SK-N-SH treated with all-trans-retinoic acid at 6 μM for 48 hours (cell line): ENCODE results near the gene PLXNB1.

ENCODE experiments used
- ATAC-seq: fragments of 200-7000 bp; cut with Tn5 transposase; 3 replicates; pipeline ENCODE4 v1.9.1; 2020; ENCODE audit warnings: mild to moderate bottlenecking, moderate library complexity
- ARNTL ChIP-seq: fragments of 450-650 bp; formaldehyde crosslinking; IDR thresholded peaks from 2 replicates; pipeline ENCODE4 v1.5.0; 2020; ENCODE audit warnings: low read depth, mild to moderate bottlenecking, moderate library complexity, borderline replicate concordance
- BACH2 ChIP-seq: fragments of 250-450 bp; sonication (Bioruptor Pico); IDR thresholded peaks from 2 replicates; pipeline ENCODE4 v1.9.0; 2021; ENCODE audit warnings: mild to moderate bottlenecking, borderline replicate concordance
- CSDC2 ChIP-seq: fragments of 250-450 bp; sonication (Bioruptor Pico); IDR thresholded peaks from 2 replicates; pipeline ENCODE4 v1.5.0; 2020; ENCODE audit warnings: mild to moderate bottlenecking, moderate library complexity
- ESRRG ChIP-seq: fragments of 250-450 bp; sonication (Bioruptor Pico); IDR thresholded peaks from 2 replicates; pipeline ENCODE4 v1.6.1; 2021; ENCODE audit warnings: mild to moderate bottlenecking
- GLIS3 ChIP-seq: fragments of 250-450 bp; sonication (Bioruptor Pico); IDR thresholded peaks from 2 replicates; pipeline ENCODE4 v1.5.0; 2020; ENCODE audit warnings: mild to moderate bottlenecking, moderate library complexity
- ISL1 ChIP-seq: fragments of 250-450 bp; sonication (Bioruptor Pico); IDR thresholded peaks from 2 replicates; pipeline ENCODE4 v2.1.2; 2022; ENCODE audit warnings: mild to moderate bottlenecking, moderate library complexity
- OSR1 ChIP-seq: fragments of 250-450 bp; sonication (Bioruptor Pico); IDR thresholded peaks from 2 replicates; pipeline ENCODE4 v1.8.0; 2022; ENCODE audit warnings: moderate library complexity, mild to moderate bottlenecking, inconsistent platforms
- PPARA ChIP-seq: fragments of 250-450 bp; sonication (Bioruptor Pico); IDR thresholded peaks from 2 replicates; pipeline ENCODE4 v1.5.0; 2020; ENCODE audit warnings: mild to moderate bottlenecking, borderline replicate concordance
- RARB ChIP-seq: fragments of 250-450 bp; sonication (Bioruptor Pico); IDR thresholded peaks from 2 replicates; pipeline ENCODE4 v1.8.0; 2021; ENCODE audit warnings: mild to moderate bottlenecking, moderate library complexity
- SNAI2 ChIP-seq: fragments of 250-450 bp; sonication (Bioruptor Pico); IDR thresholded peaks from 2 replicates; pipeline ENCODE4 v1.5.0; 2020; ENCODE audit warnings: mild to moderate bottlenecking, moderate library complexity
- TOX ChIP-seq: fragments of 250-450 bp; sonication (Bioruptor Pico); IDR thresholded peaks from 2 replicates; pipeline ENCODE4 v1.8.0; 2021; ENCODE audit warnings: mild to moderate bottlenecking, moderate library complexity, borderline replicate concordance
- ZC3H10 ChIP-seq: fragments of 250-450 bp; sonication (Bioruptor Pico); IDR thresholded peaks from 2 replicates; pipeline ENCODE4 v1.5.1; 2021; ENCODE audit warnings: mild to moderate bottlenecking, moderate library complexity
- ZFP3 ChIP-seq: fragments of 250-450 bp; sonication (Bioruptor Pico); IDR thresholded peaks from 2 replicates; pipeline ENCODE4 v1.5.0; 2020; ENCODE audit warnings: mild to moderate bottlenecking, moderate library complexity
- ZFP30 ChIP-seq: fragments of 450-650 bp; formaldehyde crosslinking; IDR thresholded peaks from 2 replicates; pipeline ENCODE4 v1.5.0; 2022; ENCODE audit warnings: mild to moderate bottlenecking, moderate library complexity
- ZNF565 ChIP-seq: fragments of 450-650 bp; formaldehyde crosslinking; conservative IDR thresholded peaks from 2 replicates; pipeline ENCODE4 v1.5.0; 2020; ENCODE audit warnings: low read depth, mild to moderate bottlenecking, moderate library complexity
- ZNF70 ChIP-seq: fragments of 450-650 bp; formaldehyde crosslinking; IDR thresholded peaks from 2 replicates; pipeline ENCODE4 v1.5.0; 2020; ENCODE audit warnings: mild to moderate bottlenecking, moderate library complexity
- TF ChIP-seq, protein P1 (sequence below): fragments of 250-450 bp; sonication (Bioruptor Pico); IDR thresholded peaks from 2 replicates; pipeline ENCODE4 v1.5.1; 2021; ENCODE audit warnings: mild to moderate bottlenecking, moderate library complexity
- TF ChIP-seq, protein P2 (sequence below): fragments of 250-450 bp; sonication (Bioruptor Pico); IDR thresholded peaks from 2 replicates; pipeline ENCODE4 v1.5.0; 2020; ENCODE audit warnings: mild to moderate bottlenecking, moderate library complexity
- TF ChIP-seq, protein P3 (sequence below): fragments of 250-450 bp; sonication (Bioruptor Pico); IDR thresholded peaks from 2 replicates; pipeline ENCODE4 v1.8.0; 2021; ENCODE audit warnings: low read depth, mild to moderate bottlenecking, moderate library complexity, borderline replicate concordance

PLXNB1 gene

DNA sequence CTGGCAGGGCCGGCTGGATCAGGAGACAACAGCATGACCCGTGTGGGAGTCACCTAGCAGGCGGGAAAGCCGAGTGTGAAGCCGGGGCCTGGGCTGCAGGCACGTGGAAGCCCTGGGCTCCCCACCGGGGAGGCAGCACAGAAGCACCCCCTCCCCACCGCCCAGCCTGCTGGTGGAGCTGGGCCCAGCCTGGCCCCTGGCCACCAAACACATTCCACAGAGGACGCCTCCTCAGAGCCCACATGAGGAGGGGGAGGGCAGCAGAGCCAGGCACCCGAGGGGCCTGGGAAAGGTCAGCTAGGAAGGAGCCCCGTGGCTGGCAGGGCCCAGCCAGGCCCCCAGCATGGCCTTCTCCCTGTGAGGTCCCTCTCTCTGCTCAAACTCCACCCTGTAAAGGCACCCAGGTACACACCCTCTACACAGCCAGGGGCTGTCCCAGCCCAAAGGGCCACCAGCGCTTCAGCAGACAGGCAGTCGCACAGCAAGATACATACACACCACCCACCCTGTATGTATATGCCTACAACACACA, 4.5 kb downstream of the PLXNB1 start:
- TF ChIP-seq, protein P1, sequence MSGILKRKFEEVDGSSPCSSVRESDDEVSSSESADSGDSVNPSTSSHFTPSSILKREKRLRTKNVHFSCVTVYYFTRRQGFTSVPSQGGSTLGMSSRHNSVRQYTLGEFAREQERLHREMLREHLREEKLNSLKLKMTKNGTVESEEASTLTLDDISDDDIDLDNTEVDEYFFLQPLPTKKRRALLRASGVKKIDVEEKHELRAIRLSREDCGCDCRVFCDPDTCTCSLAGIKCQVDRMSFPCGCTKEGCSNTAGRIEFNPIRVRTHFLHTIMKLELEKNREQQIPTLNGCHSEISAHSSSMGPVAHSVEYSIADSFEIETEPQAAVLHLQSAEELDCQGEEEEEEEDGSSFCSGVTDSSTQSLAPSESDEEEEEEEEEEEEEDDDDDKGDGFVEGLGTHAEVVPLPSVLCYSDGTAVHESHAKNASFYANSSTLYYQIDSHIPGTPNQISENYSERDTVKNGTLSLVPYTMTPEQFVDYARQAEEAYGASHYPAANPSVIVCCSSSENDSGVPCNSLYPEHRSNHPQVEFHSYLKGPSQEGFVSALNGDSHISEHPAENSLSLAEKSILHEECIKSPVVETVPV (CRISPR knock-in tag): no peak
- TF ChIP-seq OSR1 (CRISPR knock-in tag): no peak
- TF ChIP-seq GLIS3: no peak
- TF ChIP-seq ESRRG (CRISPR knock-in tag): no peak
- no peak for TF ChIP-seq BACH2 (CRISPR knock-in tag)
- no peak for TF ChIP-seq CSDC2
- TF ChIP-seq ZFP30 (CRISPR knock-in tag): no peak
- TF ChIP-seq ARNTL (CRISPR knock-in tag): no peak
- TF ChIP-seq ZNF565: no peak
- ATAC-seq: no peak

DNA sequence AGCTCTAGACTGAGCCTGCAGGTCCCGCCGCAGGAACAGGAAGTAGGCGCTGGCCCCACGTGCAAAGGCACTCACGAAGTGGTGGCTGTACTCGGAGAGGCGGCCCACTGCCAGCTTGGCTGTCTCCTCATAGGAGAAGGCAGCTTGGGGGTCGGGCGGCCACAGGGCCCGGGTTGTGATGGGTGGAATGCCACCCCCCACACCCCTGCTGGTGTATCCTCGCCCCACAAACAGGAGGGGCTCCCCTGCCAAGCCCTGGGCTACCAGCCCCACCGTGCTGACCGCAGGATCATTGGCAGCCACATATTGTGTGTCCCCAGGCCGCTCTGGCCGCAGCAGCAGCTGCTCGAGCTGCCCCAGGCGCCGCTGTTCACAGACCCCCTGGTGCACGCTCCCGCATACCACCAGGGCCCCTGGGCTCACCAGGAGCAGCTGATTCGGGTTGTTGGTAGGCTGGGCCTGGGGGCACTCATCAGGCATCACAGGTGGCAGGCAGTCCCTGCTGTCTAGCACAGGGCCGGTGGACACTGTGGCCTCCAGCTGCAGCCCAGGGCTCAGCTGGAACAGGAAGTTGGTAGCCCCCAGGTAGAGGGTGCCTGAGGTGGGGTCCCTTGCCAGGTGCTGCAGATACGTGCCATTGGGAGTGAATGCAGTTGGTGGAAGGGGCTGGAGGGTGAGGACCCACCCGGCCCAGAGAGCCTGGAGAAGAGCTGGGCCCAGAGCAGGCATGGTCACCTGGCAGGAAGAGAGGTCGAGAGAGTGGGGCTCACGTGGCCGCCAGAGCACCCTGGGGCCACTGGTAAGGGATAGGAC, 5.8 kb downstream of the PLXNB1 start:
- TF ChIP-seq GLIS3 (no peak), SNAI2 (CRISPR knock-in tag) (no peak), TOX (CRISPR knock-in tag) (no peak)
- no peak for ATAC-seq

DNA sequence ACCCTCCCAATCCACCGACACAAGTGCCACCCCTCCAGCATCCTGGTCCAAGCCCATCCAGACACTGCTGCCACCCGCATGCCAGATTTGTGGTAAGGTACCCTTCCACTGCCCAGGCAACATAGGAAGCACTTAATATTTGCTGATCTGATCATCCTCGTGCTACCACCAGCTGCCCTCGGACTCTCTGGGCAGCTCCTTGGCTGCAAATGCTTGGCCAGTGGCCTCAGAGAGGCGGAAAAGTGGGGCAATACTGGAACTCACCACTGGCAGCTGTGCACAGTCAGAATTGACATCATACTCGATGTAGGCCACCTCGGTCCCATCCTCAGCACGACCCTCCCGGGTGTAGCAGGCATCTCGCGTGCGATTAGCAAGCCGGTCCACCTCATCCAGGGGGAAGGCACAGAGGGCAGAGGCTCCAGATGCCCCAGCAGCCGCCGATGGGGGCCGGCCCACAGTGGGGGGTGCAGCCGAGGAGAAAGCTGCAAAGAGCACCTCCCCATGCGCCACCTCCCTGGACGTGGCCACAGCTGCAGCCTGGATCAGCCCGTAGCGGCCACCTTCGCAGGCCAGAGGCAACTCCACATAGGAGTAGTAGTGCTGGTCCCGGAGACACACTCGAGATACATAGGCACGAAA, 6.5 kb downstream of the PLXNB1 start:
- TF ChIP-seq PPARA (CRISPR knock-in tag) (no peak), GLIS3 (no peak), ZFP3 (CRISPR knock-in tag) (no peak), ARNTL (CRISPR knock-in tag) (no peak), ZC3H10 (CRISPR knock-in tag) (no peak), CSDC2 (no peak), BACH2 (CRISPR knock-in tag) (no peak), ISL1 (CRISPR knock-in tag) (no peak)
- TF ChIP-seq, protein P1 (CRISPR knock-in tag): no peak
- TF ChIP-seq, protein P2, sequence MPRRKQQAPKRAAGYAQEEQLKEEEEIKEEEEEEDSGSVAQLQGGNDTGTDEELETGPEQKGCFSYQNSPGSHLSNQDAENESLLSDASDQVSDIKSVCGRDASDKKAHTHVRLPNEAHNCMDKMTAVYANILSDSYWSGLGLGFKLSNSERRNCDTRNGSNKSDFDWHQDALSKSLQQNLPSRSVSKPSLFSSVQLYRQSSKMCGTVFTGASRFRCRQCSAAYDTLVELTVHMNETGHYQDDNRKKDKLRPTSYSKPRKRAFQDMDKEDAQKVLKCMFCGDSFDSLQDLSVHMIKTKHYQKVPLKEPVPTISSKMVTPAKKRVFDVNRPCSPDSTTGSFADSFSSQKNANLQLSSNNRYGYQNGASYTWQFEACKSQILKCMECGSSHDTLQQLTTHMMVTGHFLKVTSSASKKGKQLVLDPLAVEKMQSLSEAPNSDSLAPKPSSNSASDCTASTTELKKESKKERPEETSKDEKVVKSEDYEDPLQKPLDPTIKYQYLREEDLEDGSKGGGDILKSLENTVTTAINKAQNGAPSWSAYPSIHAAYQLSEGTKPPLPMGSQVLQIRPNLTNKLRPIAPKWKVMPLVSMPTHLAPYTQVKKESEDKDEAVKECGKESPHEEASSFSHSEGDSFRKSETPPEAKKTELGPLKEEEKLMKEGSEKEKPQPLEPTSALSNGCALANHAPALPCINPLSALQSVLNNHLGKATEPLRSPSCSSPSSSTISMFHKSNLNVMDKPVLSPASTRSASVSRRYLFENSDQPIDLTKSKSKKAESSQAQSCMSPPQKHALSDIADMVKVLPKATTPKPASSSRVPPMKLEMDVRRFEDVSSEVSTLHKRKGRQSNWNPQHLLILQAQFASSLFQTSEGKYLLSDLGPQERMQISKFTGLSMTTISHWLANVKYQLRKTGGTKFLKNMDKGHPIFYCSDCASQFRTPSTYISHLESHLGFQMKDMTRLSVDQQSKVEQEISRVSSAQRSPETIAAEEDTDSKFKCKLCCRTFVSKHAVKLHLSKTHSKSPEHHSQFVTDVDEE (CRISPR knock-in tag): no peak
- no peak for ATAC-seq

DNA sequence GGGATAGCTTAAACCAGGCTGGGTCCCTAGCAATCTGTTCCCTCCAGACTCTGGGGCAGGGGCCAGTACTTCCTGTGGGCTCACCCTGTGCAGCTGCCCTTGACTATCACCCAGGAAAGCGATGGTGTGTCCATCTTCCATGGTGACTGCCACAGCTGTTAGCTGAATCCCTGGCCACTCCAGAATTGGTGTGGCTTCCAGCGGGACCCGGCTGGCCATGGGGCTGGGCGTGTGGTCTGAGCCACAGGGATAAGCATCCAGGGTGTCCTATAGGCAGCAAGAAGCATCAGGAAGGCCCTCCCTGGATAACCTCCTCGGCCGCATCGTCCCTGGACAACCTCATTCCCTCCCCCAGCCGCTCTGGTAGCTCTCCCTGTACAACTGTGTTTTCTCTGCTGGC, 7.2 kb downstream of the PLXNB1 start:
- TF ChIP-seq SNAI2 (CRISPR knock-in tag) (no peak), ZNF70 (no peak), RARB (no peak), PPARA (CRISPR knock-in tag) (no peak), ZC3H10 (CRISPR knock-in tag) (no peak)
- TF ChIP-seq, protein P1 (CRISPR knock-in tag): no peak
- ATAC-seq: no peak

DNA sequence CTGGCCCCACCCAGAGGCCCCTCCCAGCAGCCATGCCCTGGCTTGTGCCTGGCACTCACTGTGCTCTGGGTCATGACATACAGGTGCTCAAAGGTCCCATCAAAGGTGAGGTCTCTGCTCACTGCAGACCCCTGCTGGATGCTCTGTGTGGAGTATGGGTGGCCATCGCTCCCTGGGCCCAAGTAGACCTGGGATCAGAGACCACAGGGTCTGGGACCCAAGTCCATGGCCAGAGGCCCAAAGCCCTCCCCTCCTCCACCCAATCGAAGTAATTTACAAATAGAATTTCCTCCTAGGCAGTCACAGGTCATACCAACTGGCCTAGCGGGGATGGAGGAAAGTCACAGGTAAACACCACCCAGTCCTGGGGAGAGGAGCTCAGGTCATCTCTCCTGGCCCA, 7.6 kb downstream of the PLXNB1 start:
- no peak for TF ChIP-seq ISL1 (CRISPR knock-in tag)
- TF ChIP-seq RARB: no peak
- TF ChIP-seq ZNF565: no peak
- TF ChIP-seq CSDC2: no peak
- no peak for TF ChIP-seq ZNF70
- TF ChIP-seq, protein P3, sequence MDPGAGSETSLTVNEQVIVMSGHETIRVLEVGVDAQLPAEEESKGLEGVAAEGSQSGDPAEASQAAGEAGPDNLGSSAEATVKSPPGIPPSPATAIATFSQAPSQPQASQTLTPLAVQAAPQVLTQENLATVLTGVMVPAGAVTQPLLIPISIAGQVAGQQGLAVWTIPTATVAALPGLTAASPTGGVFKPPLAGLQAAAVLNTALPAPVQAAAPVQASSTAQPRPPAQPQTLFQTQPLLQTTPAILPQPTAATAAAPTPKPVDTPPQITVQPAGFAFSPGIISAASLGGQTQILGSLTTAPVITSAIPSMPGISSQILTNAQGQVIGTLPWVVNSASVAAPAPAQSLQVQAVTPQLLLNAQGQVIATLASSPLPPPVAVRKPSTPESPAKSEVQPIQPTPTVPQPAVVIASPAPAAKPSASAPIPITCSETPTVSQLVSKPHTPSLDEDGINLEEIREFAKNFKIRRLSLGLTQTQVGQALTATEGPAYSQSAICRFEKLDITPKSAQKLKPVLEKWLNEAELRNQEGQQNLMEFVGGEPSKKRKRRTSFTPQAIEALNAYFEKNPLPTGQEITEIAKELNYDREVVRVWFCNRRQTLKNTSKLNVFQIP (CRISPR knock-in tag): no peak
- no peak for TF ChIP-seq ARNTL (CRISPR knock-in tag)
- no peak for ATAC-seq
